OCI-LY3 (cell line): Measurements from ENCODE around the gene MTMR10.
A peak's percentile ranks its signal among the peaks of the same experiment; 100 is the strongest.

ENCODE experiments used
- H2AFZ ChIP-seq: fragments of 200-600, 300-600 bp; shearing (Covaris generic); 2 replicates; pipeline ENCODE4 v1.6.0; 2014; ENCODE audit warnings: antibody characterized with exemption, low read depth, low read length
- H3K27ac ChIP-seq: fragments of 200-600, 300-600 bp; sonication (generic); 2 replicates; pipeline ENCODE4 v1.5.1; 2014; ENCODE audit warnings: mild to moderate bottlenecking, low read length, moderate library complexity, mixed read lengths
- H3K27me3 ChIP-seq: fragments of 200-600, 300-600 bp; sonication (generic); 2 replicates; pipeline ENCODE4 v1.6.1; 2014; ENCODE audit warnings: low read depth, low read length, mixed read lengths
- H3K36me3 ChIP-seq: fragments of 200-600, 300-600 bp; sonication (generic); replicated peaks from 2 replicates; pipeline ENCODE3; 2014; ENCODE audit warnings: low read depth, low read length, mixed read lengths
- H3K4me1 ChIP-seq: fragments of 300-600, 200-600 bp; sonication (generic); 2 replicates; pipeline ENCODE4 v1.6.1; 2014; ENCODE audit warnings: low read length, mixed read lengths
- H3K4me2 ChIP-seq: fragments of 200-600, 300-600 bp; sonication (generic); 2 replicates; pipeline ENCODE4 v1.6.1; 2014; ENCODE audit warnings: low read length, mixed read lengths
- H3K4me3 ChIP-seq: fragments of 300-600, 200-600 bp; sonication (generic); 2 replicates; pipeline ENCODE4 v1.5.1; 2014; ENCODE audit warnings: antibody characterized with exemption, mild to moderate bottlenecking, low read length, moderate library complexity
- H3K79me2 ChIP-seq: fragments of 300-600, 200-600 bp; shearing (Covaris generic); 2 replicates; pipeline ENCODE4 v1.6.1; 2014; ENCODE audit warnings: mild to moderate bottlenecking, low read length, mixed read lengths
- H3K9ac ChIP-seq: fragments of 300-600, 200-600 bp; shearing (Covaris generic); 2 replicates; pipeline ENCODE4 v1.6.0; 2014; ENCODE audit warnings: mild to moderate bottlenecking, low read length, moderate library complexity
- H3K9me3 ChIP-seq: fragments of 200-600, 300-600 bp; shearing (Covaris generic); 2 replicates; pipeline ENCODE4 v1.6.1; 2014; ENCODE audit warnings: low read length, mixed read lengths; ENCODE audit not compliant: insufficient read depth
- H4K20me1 ChIP-seq: fragments of 200-600, 300-600 bp; sonication (generic); 2 replicates; pipeline ENCODE4 v1.6.1; 2016; ENCODE audit warnings: low read length, mixed read lengths; ENCODE audit not compliant: insufficient read depth
- EZH2phosphoT487 ChIP-seq: fragments of 200-600 bp; shearing (Covaris generic); IDR thresholded peaks from 2 replicates; pipeline ENCODE4 v1.6.1; 2018; ENCODE audit warnings: antibody characterized with exemption, mixed run types, low read depth
- TF ChIP-seq, protein P1 (sequence below): fragments of 200-600, 300-600 bp; sonication (generic); IDR thresholded peaks from 2 replicates; pipeline ENCODE4 v1.5.1; 2014; ENCODE audit warnings: antibody characterized with exemption, low read length, low read depth

MTMR10 gene

DNA sequence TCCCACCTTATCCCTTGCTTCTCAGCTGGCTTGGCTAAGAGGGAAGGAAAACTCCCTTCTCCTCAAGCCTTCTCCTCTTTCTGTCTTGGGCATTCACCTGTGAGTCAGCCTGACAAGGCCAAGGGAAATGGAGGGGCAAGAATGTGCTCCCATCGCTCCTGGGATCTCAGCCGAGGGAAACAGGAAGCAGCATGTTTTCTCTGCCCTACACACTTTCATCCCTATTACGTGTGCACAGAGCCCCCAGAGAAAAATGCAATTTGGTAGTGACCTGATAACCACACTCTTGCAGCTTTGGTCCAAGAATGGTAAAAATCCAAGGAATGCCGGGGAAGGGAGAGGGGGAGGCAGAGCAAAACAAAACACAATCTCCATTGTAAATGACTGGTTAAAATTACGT, 32.9 kb upstream of the MTMR10 start:
- Histone ChIP-seq H3K4me2 (no peak overlapping the region), H3K27me3 (no peaks in the 10 kb centered on the region), H2AFZ (no peak overlapping the region), H4K20me1 (no peaks in the 10 kb centered on the region), H3K9ac (no peak overlapping the region), H3K9me3 (no peaks in the 10 kb centered on the region), H3K36me3 (no peaks in the 10 kb centered on the region), H3K4me3 (no peak overlapping the region), H3K27ac (no peak overlapping the region), H3K4me1 (peaks cover 23% of the 10 kb centered on the region), H3K79me2 (no peaks in the 10 kb centered on the region)
- TF ChIP-seq, protein P1, sequence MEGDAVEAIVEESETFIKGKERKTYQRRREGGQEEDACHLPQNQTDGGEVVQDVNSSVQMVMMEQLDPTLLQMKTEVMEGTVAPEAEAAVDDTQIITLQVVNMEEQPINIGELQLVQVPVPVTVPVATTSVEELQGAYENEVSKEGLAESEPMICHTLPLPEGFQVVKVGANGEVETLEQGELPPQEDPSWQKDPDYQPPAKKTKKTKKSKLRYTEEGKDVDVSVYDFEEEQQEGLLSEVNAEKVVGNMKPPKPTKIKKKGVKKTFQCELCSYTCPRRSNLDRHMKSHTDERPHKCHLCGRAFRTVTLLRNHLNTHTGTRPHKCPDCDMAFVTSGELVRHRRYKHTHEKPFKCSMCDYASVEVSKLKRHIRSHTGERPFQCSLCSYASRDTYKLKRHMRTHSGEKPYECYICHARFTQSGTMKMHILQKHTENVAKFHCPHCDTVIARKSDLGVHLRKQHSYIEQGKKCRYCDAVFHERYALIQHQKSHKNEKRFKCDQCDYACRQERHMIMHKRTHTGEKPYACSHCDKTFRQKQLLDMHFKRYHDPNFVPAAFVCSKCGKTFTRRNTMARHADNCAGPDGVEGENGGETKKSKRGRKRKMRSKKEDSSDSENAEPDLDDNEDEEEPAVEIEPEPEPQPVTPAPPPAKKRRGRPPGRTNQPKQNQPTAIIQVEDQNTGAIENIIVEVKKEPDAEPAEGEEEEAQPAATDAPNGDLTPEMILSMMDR: no peak
- TF ChIP-seq EZH2phosphoT487: no peak

DNA sequence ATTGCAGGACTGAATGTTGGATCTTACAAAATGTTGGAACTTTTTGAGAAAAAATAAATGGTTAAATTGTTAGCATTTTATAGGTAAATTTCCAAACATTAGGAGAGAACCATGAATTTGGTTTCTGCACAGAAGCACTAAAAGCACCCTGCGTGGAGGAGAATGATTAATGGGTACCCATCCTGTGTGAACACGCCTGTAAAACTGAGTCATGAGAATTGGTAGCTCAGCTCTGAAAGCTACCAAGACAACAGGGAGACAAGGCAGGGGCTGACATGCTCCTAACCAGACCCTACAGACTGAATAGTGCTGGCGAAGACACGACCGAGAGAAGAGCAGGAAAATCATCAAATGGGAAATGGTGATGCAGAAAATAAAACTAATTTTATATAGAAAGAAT, 32.4 kb upstream of the MTMR10 start:
- Histone ChIP-seq H3K36me3 (no peaks in the 10 kb centered on the region), H3K4me2 (no peak overlapping the region), H3K9me3 (no peaks in the 10 kb centered on the region), H3K4me1 (peaks cover 23% of the 10 kb centered on the region), H2AFZ (no peak overlapping the region), H3K9ac (no peak overlapping the region), H3K4me3 (no peak overlapping the region), H3K79me2 (no peaks in the 10 kb centered on the region), H4K20me1 (no peaks in the 10 kb centered on the region), H3K27ac (no peak overlapping the region), H3K27me3 (no peaks in the 10 kb centered on the region)
- TF ChIP-seq, protein P1: no peak
- no peak for TF ChIP-seq EZH2phosphoT487

DNA sequence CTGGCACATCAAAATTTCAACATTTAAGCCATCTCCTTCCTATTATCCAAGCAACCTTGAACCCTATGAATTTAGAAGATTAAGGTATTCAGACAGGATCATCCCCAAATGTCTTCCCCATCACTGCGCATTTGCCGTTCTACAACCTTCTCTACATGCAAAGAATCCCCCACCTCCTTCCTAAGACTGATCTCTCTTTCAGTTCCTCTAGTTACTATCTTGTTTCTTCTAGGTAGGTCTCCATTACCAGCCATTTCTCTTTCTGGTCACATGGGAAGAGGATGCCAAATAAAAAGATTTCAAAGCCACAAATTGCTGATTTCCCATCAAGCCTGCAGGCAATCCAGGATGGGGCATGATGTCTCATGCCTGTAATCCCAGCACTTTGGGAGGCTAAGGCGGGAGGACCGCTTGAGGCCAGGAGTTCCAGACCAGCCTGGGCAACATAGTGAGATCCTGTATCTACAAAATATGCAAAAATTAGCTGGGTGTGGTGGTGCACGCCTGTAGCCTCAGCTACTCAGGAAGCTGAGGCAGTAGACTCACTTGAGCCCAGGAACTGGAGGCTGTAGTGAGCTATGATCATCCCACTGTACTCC, 29.7 kb upstream of the MTMR10 start:
- no peaks in the 10 kb centered on the region for H3K27me3 ChIP-seq
- no peak overlapping the region for H3K9ac ChIP-seq
- H3K4me1 ChIP-seq: peaks cover 23% of the 10 kb centered on the region
- H3K27ac ChIP-seq: peak overlapping the region; percentile 14; the same call in 1 of the 2 replicates
- H2AFZ ChIP-seq: peak overlapping the region; percentile 55; the same call in 1 of the 2 replicates
- H3K79me2 ChIP-seq: no peaks in the 10 kb centered on the region
- no peak overlapping the region for H3K4me3 ChIP-seq
- no peak for TF ChIP-seq EZH2phosphoT487
- TF ChIP-seq, protein P1: no peak
- H3K9me3 ChIP-seq: no peaks in the 10 kb centered on the region
- peak overlapping the region; percentile 35 for H3K4me2 ChIP-seq
- no peaks in the 10 kb centered on the region for H4K20me1 ChIP-seq
- H3K36me3 ChIP-seq: no peaks in the 10 kb centered on the region

DNA sequence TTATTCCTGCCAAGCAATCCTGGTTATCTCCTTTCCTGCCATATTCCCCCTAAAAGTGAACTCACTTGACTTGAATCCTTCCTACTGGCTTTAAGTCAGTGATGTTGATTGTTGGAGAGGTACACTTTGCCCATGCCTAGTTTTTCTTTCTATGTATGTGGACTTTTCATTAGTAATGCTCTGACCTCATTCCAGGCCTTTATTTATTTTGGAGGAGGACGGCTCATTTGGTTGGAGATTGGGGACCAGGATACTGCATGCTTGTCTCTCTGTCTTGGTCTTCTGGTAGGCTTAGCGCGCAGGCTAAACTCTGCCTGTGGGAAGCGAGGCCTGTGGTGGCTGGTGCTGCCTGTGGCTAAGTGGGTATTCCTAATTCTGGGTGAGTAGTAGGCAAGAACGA, 29.1 kb upstream of the MTMR10 start:
- no peak overlapping the region for H2AFZ ChIP-seq
- no peaks in the 10 kb centered on the region for H3K36me3 ChIP-seq
- H3K4me1 ChIP-seq: peaks cover 23% of the 10 kb centered on the region
- no peaks in the 10 kb centered on the region for H3K79me2 ChIP-seq
- no peaks in the 10 kb centered on the region for H4K20me1 ChIP-seq
- TF ChIP-seq, protein P1: no peak
- TF ChIP-seq EZH2phosphoT487: no peak
- no peak overlapping the region for H3K4me3 ChIP-seq
- no peak overlapping the region for H3K27ac ChIP-seq
- no peak overlapping the region for H3K9ac ChIP-seq
- H3K9me3 ChIP-seq: no peaks in the 10 kb centered on the region
- H3K4me2 ChIP-seq: peak overlapping the region; percentile 35
- H3K27me3 ChIP-seq: no peaks in the 10 kb centered on the region
